Liver (tissue), 2 donors: ENCODE measurements around the gene BFSP2.

Source experiments
- TF ChIP-seq, protein P1 (sequence below): fragments of 150-350 bp; IDR thresholded peaks from 2 replicates; pipeline ENCODE4 v1.5.1; 2017; ENCODE audit warnings: improper control_type of control experiment, low read depth, low read length; ENCODE audit not compliant: missing input control
- TF ChIP-seq, protein P2 (sequence below): IDR thresholded peaks from 2 replicates; pipeline ENCODE4 v1.6.1; 2016; ENCODE audit warnings: antibody characterized with exemption
- donor health status: healthy.

DNA sequence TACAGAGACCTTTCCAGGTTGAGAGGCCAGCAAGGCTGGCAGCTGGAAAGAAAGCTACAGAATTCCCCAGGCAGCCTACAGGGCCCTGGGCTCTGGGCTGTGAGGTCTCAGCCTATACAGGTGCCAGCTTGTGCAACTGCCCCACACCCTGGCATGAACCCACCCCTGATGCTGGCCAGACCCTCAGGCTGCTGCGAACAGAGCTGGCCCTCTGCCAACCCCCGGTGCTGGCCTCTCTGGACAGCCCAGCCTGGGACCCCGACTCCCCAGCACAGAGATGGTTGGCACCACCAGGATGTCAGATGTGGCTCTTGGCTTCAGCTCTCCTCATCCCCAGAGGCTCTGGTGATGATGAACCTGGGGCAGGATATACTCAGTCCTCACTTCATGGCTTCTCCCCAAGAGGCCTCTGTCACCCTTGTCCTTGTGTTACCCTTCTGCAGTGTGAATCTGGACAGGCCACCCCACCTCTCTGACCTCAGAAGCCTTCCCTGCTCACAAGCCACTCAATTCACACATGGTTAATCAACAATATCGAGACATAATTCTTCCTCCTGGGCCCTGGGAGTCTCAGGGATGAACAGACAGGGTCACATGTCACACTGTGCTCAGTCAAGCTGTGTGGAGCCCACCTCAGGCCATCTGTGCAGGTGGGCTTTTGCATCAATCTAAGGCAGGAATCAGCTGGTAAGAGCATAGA lies 11.0 kb upstream of the BFSP2 start:
- TF ChIP-seq, protein P1, sequence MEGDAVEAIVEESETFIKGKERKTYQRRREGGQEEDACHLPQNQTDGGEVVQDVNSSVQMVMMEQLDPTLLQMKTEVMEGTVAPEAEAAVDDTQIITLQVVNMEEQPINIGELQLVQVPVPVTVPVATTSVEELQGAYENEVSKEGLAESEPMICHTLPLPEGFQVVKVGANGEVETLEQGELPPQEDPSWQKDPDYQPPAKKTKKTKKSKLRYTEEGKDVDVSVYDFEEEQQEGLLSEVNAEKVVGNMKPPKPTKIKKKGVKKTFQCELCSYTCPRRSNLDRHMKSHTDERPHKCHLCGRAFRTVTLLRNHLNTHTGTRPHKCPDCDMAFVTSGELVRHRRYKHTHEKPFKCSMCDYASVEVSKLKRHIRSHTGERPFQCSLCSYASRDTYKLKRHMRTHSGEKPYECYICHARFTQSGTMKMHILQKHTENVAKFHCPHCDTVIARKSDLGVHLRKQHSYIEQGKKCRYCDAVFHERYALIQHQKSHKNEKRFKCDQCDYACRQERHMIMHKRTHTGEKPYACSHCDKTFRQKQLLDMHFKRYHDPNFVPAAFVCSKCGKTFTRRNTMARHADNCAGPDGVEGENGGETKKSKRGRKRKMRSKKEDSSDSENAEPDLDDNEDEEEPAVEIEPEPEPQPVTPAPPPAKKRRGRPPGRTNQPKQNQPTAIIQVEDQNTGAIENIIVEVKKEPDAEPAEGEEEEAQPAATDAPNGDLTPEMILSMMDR: no peak
- TF ChIP-seq, protein P2, sequence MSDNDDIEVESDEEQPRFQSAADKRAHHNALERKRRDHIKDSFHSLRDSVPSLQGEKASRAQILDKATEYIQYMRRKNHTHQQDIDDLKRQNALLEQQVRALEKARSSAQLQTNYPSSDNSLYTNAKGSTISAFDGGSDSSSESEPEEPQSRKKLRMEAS: no peak
